DND-41 (cell line): Measurements from ENCODE around the gene SLX4.

Source experiments
- ATAC-seq: fragments of 200-7000 bp; cut with Tn5 transposase; 3 replicates; pipeline ENCODE4 v1.9.1; 2021; ENCODE audit warnings: low read depth; ENCODE audit not compliant: insufficient read depth
- DNase-seq: peaks from one replicate; pipeline ENCODE4 v3.0.0-alpha.2; 2020
- H2AFZ ChIP-seq: 2 replicates; pipeline ENCODE4 v1.6.0; 2012; ENCODE audit warnings: low read depth, low read length
- H3K27ac ChIP-seq: 2 replicates; pipeline ENCODE4 v1.5.1; 2012; ENCODE audit warnings: low read length, inconsistent platforms
- H3K27me3 ChIP-seq: fragments of 200-600 bp; sonication (generic); 2 replicates; pipeline ENCODE4 v1.6.0; 2012; ENCODE audit warnings: low read length, mild to moderate bottlenecking, inconsistent platforms; ENCODE audit not compliant: insufficient read depth, poor library complexity
- H3K36me3 ChIP-seq: 2 replicates; pipeline ENCODE4 v1.5.1; 2012; ENCODE audit warnings: low read length, inconsistent platforms; ENCODE audit not compliant: insufficient read depth
- H3K4me1 ChIP-seq: 2 replicates; pipeline ENCODE4 v1.5.1; 2012; ENCODE audit warnings: mild to moderate bottlenecking, low read length; ENCODE audit not compliant: insufficient read depth
- H3K4me2 ChIP-seq: 2 replicates; pipeline ENCODE4 v1.6.0; 2012; ENCODE audit warnings: mild to moderate bottlenecking, moderate library complexity, low read length, inconsistent platforms; ENCODE audit not compliant: insufficient read depth
- H3K4me3 ChIP-seq, 2 experiments: fragments of 200-600 bp in 1 of 2; shearing (Covaris generic) in 1 of 2; 2 replicates each; pipeline ENCODE4 v1.5.1; 2012 to 2016; ENCODE audit warnings: inconsistent platforms in 2 of 2, low read length in 2 of 2, mild to moderate bottlenecking in 2 of 2, low read depth in 1 of 2, moderate library complexity in 1 of 2
- H3K79me2 ChIP-seq: 2 replicates; pipeline ENCODE4 v1.6.0; 2012; ENCODE audit warnings: low read length, inconsistent platforms; ENCODE audit not compliant: insufficient read depth
- H3K9ac ChIP-seq: 2 replicates; pipeline ENCODE4 v1.6.0; 2012; ENCODE audit warnings: low read depth, mild to moderate bottlenecking, inconsistent platforms, low read length, moderate library complexity
- H3K9me3 ChIP-seq: 2 replicates; pipeline ENCODE4 v1.5.1; 2012; ENCODE audit warnings: low read length, moderate library complexity, mild to moderate bottlenecking, inconsistent platforms; ENCODE audit not compliant: insufficient read depth, severe bottlenecking
- H4K20me1 ChIP-seq: 2 replicates; pipeline ENCODE4 v1.6.0; 2012; ENCODE audit warnings: low read length; ENCODE audit not compliant: insufficient read depth
- CTCF ChIP-seq: IDR thresholded peaks from 2 replicates; pipeline ENCODE4 v1.5.1; 2012; ENCODE audit warnings: borderline replicate concordance, low read length, moderate library complexity, mild to moderate bottlenecking; ENCODE audit not compliant: poor library complexity, severe bottlenecking; ENCODE audit errors: extremely low read depth
- EZH2 ChIP-seq: IDR thresholded peaks from 3 replicates; pipeline ENCODE4 v1.6.1; 2012; ENCODE audit warnings: borderline replicate concordance, low read depth, mild to moderate bottlenecking, moderate library complexity, low read length, inconsistent platforms; ENCODE audit not compliant: severe bottlenecking

Gene SLX4

GRCh38 chr16:3594316-3595109 lies 16.9 kb downstream of the SLX4 start:
- ATAC-seq (no peak), DNase-seq (no peak)
- Histone ChIP-seq H3K27me3 (no peaks in the 10 kb centered on the region), H3K4me3 (no peak overlapping the region), H3K4me2 (no peak overlapping the region), H3K9ac (no peak overlapping the region), H3K27ac (no peak overlapping the region), H3K9me3 (no peaks in the 10 kb centered on the region), H2AFZ (no peak overlapping the region), H3K79me2 (no peaks in the 10 kb centered on the region), H4K20me1 (no peaks in the 10 kb centered on the region), H3K4me1 (no peaks in the 10 kb centered on the region), H3K36me3 (peaks cover 31% of the 10 kb centered on the region)
- TF ChIP-seq EZH2 = no peak

GRCh38 chr16:3592559-3592958 lies 18.8 kb downstream of the SLX4 start:
- H3K27ac ChIP-seq = no peak overlapping the region
- no peaks in the 10 kb centered on the region for H3K79me2 ChIP-seq
- no peak for ATAC-seq
- no peak overlapping the region for H3K9ac ChIP-seq
- no peaks in the 10 kb centered on the region for H3K9me3 ChIP-seq
- H3K27me3 ChIP-seq = no peaks in the 10 kb centered on the region
- H3K4me1 ChIP-seq = no peaks in the 10 kb centered on the region
- no peak overlapping the region for H3K4me2 ChIP-seq
- DNase-seq = no peak
- H2AFZ ChIP-seq = no peak overlapping the region
- no peaks in the 10 kb centered on the region for H4K20me1 ChIP-seq
- no peak for TF ChIP-seq CTCF
- peaks cover 37% of the 10 kb centered on the region for H3K36me3 ChIP-seq
- H3K4me3 ChIP-seq = no peak overlapping the region

- H4K20me1 ChIP-seq = no peaks in the 10 kb centered on the region
- H3K4me2 ChIP-seq = no peak overlapping the region
- TF ChIP-seq EZH2 = no peak
- no peak for TF ChIP-seq CTCF
- no peak overlapping the region for H3K27ac ChIP-seq
- peaks cover 34% of the 10 kb centered on the region for H3K36me3 ChIP-seq
- no peaks in the 10 kb centered on the region for H3K9me3 ChIP-seq
- no peaks in the 10 kb centered on the region for H3K79me2 ChIP-seq
- no peaks in the 10 kb centered on the region for H3K4me1 ChIP-seq
- H2AFZ ChIP-seq = no peak overlapping the region
- H3K4me3 ChIP-seq = no peak overlapping the region
- no peak overlapping the region for H3K9ac ChIP-seq
- H3K27me3 ChIP-seq = no peaks in the 10 kb centered on the region
- DNase-seq (no peak), ATAC-seq (no peak)
Observed at GRCh38 chr16:3591991-3592390, 19.4 kb downstream of the SLX4 start.

- DNase-seq (no peak), ATAC-seq (no peak)
- Histone ChIP-seq H4K20me1 (no peaks in the 10 kb centered on the region), H3K4me2 (no peak overlapping the region), H3K4me1 (no peaks in the 10 kb centered on the region), H3K27ac (no peak overlapping the region), H3K9me3 (no peaks in the 10 kb centered on the region), H3K79me2 (no peaks in the 10 kb centered on the region), H3K36me3 (peaks cover 34% of the 10 kb centered on the region), H3K27me3 (no peaks in the 10 kb centered on the region), H2AFZ (no peak overlapping the region), H3K9ac (no peak overlapping the region), H3K4me3 (no peak overlapping the region)
- TF ChIP-seq EZH2 (no peak), CTCF (no peak)
Observed at GRCh38 chr16:3591436-3591803, 20.0 kb downstream of the SLX4 start.
